ENCODE results near the gene LIN7C.

DNA sequence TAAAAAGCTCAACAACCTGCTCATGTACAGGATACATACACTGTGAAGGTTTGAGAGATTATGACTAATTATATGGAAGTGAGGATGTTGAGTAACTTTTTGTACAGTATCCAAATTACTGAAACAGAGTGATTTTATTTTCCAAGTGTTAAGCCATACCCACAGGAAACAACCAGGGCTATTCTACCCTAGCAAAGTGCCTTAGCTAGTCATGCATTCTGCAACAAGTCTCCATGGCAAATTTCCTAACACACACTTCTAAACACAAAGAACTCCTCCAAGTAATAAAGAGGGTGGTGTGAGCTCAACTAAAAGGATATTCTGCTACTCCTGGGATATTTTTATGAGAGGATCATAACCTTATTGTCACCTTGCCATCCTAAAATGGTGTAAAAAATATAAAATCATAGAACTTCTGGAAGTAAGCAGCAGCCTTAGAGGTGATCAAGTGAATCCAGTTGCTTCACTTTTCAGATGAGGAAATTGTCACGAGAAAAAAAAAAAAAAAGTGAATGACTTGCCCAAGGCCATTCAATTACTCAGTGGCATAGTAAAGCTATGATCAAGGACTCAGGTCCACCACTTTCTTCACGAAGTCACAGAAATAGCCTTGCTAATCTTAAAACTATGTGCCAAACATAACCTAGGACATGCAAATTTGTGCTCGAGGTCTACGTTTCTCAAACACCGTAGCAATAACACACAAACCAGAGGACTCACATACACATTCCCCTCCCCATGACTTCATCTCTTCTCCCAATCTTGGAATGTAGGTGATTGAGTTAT lies 38.2 kb downstream of the LIN7C start:
- TF ChIP-seq CTCF (IDR thresholded peaks at IDR 0.05) (no peak), POLR2A (IDR thresholded peaks at IDR 0.05) (no peak)
